Tibial artery (tissue), 4 donors: ENCODE data around the gene HCAR3.

Experiments
- DNase-seq, 2 donors: peaks; one replicate each; pipeline ENCODE4 v3.0.0-alpha.2; 2019
- H3K27ac ChIP-seq, 2 donors: fragments of 200-600 bp; sonication (generic) in 1 of 2; 1 replicate in 1 of 2; 2 replicates in 1 of 2; pipeline ENCODE4 v1.5.1; 2018 to 2019; ENCODE audit warnings: mild to moderate bottlenecking in 1 of 2
- H3K27me3 ChIP-seq, 2 donors: fragments of 200-600 bp; sonication (generic) in 1 of 2; one replicate each; pipeline versions ENCODE4 v1.5.1 to v1.6.0; 2016 to 2019
- H3K36me3 ChIP-seq, 3 donors: fragments of 200-600 bp; sonication (generic) in 2 of 3; one replicate each; pipeline ENCODE4 v1.5.1; 2016 to 2019; ENCODE audit warnings: mild to moderate bottlenecking in 2 of 3
- H3K4me1 ChIP-seq, 4 donors: fragments of 200-600 bp; sonication (generic) in 2 of 4; 1 replicate in 3 of 4; 2 replicates in 1 of 4; pipeline ENCODE4 v1.5.1; 2016 to 2019
- H3K4me3 ChIP-seq, 2 donors: fragments of 200-600 bp; sonication (generic) in 1 of 2; 1 replicate in 1 of 2; 2 replicates in 1 of 2; pipeline ENCODE4 v1.5.1; 2018 to 2019; ENCODE audit warnings: mild to moderate bottlenecking in 2 of 2
- H3K9me3 ChIP-seq, 3 donors: fragments of 200-600 bp; sonication (generic) in 1 of 3; one replicate each; pipeline ENCODE4 v1.5.1; 2016 to 2019
- intact Hi-C: fragments of 100-400 bp; cut with DNase I; formaldehyde crosslinking; loops from one replicate; pipeline ENCODE4 v1.15.0; 2023; ENCODE audit warnings: low total_unique reads
- TF ChIP-seq, protein P1 (sequence below), 2 experiments: fragments of 200-600 bp in 1 of 2; fragments of 450-650 bp in 1 of 2; IDR thresholded peaks; one replicate each; pipeline ENCODE4 v1.5.1; 2017 to 2019; ENCODE audit warnings: antibody characterized with exemption in 2 of 2, mild to moderate bottlenecking in 1 of 2, moderate library complexity in 1 of 2

The HCAR3 gene

DNA sequence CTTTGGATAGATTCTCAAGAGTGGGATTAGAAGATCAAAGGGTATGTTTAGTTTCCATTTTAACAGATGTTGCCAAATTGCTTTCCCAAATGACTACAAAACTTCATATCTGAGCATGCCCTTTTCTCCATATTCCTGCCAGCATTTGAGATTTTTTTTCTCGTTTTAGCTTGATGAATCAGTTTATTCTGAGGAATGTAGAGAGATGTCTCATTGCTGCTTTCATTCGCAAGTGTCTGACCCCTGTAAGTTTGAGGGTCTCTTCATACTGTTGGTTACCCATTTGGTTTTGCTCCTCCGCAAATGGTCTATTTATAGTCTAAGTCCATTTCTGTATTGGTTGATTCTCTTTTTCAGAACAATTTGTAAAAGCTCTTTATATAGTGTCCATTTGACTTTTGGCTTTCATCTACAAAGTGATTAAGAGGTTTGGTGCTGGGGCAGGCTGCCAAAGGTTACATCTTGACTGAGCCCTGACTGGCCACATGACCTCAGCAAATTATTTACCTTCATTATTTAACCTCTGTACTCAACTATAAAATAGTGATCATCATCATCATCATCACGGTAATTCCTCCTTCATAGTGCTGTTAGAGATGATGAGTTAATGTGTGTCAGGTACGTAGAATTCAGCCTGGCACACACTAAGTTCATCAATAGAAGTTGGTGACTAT, 47.1 kb downstream of the HCAR3 start:
- Histone ChIP-seq H3K4me1 (no peaks in the 10 kb centered on the region), H3K27me3 (peaks cover 0 to 11% of the 10 kb centered on the region in 2 donors), H3K9me3 (no peaks in the 10 kb centered on the region), H3K27ac (no peak overlapping the region), H3K4me3 (no peak overlapping the region), H3K36me3 (no peaks in the 10 kb centered on the region)
- no peak for DNase-seq
- intact Hi-C loops, result no loop called here
- TF ChIP-seq, protein P1, sequence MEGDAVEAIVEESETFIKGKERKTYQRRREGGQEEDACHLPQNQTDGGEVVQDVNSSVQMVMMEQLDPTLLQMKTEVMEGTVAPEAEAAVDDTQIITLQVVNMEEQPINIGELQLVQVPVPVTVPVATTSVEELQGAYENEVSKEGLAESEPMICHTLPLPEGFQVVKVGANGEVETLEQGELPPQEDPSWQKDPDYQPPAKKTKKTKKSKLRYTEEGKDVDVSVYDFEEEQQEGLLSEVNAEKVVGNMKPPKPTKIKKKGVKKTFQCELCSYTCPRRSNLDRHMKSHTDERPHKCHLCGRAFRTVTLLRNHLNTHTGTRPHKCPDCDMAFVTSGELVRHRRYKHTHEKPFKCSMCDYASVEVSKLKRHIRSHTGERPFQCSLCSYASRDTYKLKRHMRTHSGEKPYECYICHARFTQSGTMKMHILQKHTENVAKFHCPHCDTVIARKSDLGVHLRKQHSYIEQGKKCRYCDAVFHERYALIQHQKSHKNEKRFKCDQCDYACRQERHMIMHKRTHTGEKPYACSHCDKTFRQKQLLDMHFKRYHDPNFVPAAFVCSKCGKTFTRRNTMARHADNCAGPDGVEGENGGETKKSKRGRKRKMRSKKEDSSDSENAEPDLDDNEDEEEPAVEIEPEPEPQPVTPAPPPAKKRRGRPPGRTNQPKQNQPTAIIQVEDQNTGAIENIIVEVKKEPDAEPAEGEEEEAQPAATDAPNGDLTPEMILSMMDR (IDR thresholded peaks at IDR 0.05), result no peak

DNA sequence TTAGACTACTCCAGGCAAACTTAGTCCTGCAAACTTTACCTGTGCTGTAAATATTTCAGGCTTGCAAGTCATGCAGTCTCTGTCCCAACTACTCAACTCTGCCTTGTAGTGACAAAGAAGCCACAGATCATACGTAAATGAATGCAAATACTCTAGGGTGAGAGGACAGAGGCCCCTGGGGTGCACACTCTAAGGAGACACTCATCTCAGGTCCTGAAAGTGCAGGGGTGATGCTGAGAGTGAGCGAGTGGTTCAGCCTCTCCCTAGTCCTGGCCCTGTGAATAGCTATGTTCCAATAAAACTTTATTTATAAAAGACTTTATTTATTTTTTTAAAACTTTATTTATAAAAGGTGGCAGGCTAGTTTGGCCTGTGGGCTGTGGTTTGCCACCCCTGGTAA, 48.3 kb downstream of the HCAR3 start:
- Histone ChIP-seq H3K27me3 (peaks cover 0 to 7% of the 10 kb centered on the region in 2 donors), H3K4me1 (no peaks in the 10 kb centered on the region), H3K4me3 (no peak overlapping the region), H3K27ac (no peak overlapping the region), H3K36me3 (no peaks in the 10 kb centered on the region), H3K9me3 (no peaks in the 10 kb centered on the region)
- no peak for DNase-seq
- TF ChIP-seq, protein P1 (IDR thresholded peaks at IDR 0.05), result no peak
- intact Hi-C loops, result no loop called here

DNA sequence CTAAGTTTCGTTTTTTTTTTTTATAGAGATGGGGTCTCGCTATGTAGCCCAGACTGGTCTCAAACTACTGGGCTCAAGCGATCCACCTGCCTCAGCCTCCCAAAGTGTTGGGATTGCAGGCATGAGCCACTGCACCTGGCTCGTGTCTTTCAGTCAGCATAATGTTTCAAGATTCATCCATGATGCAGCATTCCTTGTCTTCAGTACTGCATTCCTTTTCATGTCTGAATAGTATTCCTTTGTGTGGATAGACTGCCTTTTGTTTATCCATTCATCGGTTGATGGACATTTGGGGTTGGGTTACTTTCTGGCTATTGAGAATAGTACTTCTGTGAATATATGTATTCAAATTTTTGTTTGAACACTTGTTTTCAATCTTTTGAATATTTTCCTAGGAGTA, 50.9 kb downstream of the HCAR3 start:
- Histone ChIP-seq H3K36me3 (no peaks in the 10 kb centered on the region), H3K27ac (no peak overlapping the region), H3K9me3 (no peaks in the 10 kb centered on the region), H3K27me3 (no peaks in the 10 kb centered on the region), H3K4me1 (no peaks in the 10 kb centered on the region), H3K4me3 (no peak overlapping the region)
- no peak for DNase-seq
- intact Hi-C loops, result no loop called here
- TF ChIP-seq, protein P1 (IDR thresholded peaks at IDR 0.05), result no peak

DNA sequence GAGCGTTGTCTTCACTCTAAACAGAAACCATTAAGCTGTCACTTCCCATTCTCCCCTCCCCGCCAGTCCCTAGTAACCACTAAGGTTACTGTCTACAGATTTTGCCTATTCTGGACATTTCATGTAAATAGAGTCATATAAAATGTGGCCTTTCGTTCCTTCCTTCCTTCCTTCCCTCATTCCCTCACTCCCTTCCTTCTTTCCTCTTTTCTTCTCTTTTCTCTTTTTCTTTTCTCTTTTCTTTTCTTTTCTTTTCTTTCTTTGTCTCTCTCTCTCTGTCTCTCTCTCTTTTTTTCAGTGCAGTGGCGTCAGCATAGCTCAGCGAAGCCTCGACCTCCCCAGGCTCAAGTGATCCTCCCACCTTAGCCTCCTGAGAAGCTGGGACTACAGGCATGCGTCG, 51.3 kb downstream of the HCAR3 start:
- no peak overlapping the region for H3K27ac ChIP-seq
- TF ChIP-seq, protein P1 (IDR thresholded peaks at IDR 0.05), result no peak
- DNase-seq, result no peak
- H3K9me3 ChIP-seq, result no peaks in the 10 kb centered on the region
- intact Hi-C loops, result no loop called here
- H3K27me3 ChIP-seq, result no peaks in the 10 kb centered on the region
- no peak overlapping the region for H3K4me3 ChIP-seq
- H3K36me3 ChIP-seq, result no peaks in the 10 kb centered on the region
- H3K4me1 ChIP-seq, result no peaks in the 10 kb centered on the region
